Type B pancreatic cell (in vitro differentiated cells): Measurements from ENCODE around the gene SMIM13. TPM values are rescaled to one million over a fixed set of nuclear protein-coding genes. Genes with fewer than 3 reads are reported as not detected.

Experiments used
- DNase-seq: peaks from one replicate; pipeline ENCODE4 v3.0.0; 2021; ENCODE audit warnings: mixed read lengths; ENCODE audit not compliant: unreplicated experiment; ENCODE audit errors: extremely low spot score
- H3K27ac Mint-ChIP-seq: 2 replicates; pipeline ENCODE4 v1.8.0; 2021; ENCODE audit warnings: mild to moderate bottlenecking, mixed read lengths
- H3K27me3 Mint-ChIP-seq: 2 replicates; pipeline ENCODE4 v1.8.0; 2021; ENCODE audit warnings: mixed read lengths
- H3K36me3 Mint-ChIP-seq: 2 replicates; pipeline ENCODE4 v1.8.0; 2021; ENCODE audit warnings: mixed read lengths
- H3K4me1 Mint-ChIP-seq: one replicate; pipeline ENCODE4 v1.8.0; 2021; ENCODE audit warnings: mixed read lengths; ENCODE audit not compliant: unreplicated experiment
- H3K4me3 Mint-ChIP-seq: 2 replicates; pipeline ENCODE4 v1.8.0; 2021; ENCODE audit warnings: mild to moderate bottlenecking, mixed read lengths
- H3K9me3 Mint-ChIP-seq: 2 replicates; pipeline ENCODE4 v1.8.0; 2021; ENCODE audit warnings: mixed read lengths
- total RNA-seq: library from RNA; stranded (reverse); gene quantifications from 2 replicates; pipeline ENCODE4 v1.2.1, GENCODE V29; 2021; ENCODE audit warnings: low replicate concordance
- TF ChIP-seq, protein P1 (sequence below): fragments of 200-600 bp; sonication (generic); conservative IDR thresholded peaks from 2 replicates; pipeline ENCODE4 v1.5.0; 2021; ENCODE audit warnings: antibody characterized with exemption, mild to moderate bottlenecking

SMIM13 gene
- total RNA-seq, 1 donor from 2014 or later, result 13.9 TPM

DNA sequence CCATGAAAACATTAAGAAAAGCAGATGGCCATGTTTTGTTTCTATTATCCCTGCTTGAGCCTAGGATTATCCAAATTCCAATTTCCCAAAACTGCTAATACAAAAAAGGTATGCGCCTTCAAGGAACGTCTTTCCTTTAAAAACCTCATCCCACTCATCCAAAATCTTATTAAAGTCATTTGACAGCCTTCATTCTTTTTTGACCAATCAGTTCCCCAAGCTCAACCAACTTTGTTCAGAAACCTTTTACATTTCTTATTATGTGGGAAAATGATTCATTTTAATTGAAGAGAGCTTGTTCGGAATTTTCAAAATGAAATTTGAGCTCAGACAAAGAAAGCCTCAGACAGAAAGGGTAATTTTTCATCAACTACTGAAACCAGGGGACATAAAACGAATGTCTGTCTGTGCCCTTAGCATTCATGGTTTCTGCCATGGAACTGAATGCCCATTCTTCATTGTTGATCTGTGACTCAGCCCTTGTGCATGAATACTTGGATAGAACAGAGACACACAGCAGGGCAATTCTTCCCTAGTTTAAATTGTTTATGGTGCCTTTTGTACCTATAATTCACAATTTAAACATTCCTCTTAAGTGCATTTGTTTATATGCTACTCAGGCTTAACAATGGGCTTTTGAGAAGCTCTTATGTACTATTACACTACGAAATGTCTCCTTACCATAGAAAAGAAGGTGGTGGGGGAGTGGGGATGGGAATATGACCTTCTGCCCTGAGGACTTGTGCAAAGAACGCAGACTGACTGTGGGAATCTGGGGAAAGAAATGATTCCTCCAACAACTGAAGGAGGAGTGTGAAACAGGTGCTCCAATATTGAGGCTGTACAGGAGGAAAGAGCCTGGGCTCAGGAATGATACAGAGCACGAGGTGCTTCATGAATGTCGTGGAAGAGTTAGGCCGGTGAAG, 67.7 kb downstream of the SMIM13 start:
- Mint-ChIP-seq H3K27me3 (no peaks in the 10 kb centered on the region), H3K4me3 (no peak overlapping the region), H3K9me3 (no peaks in the 10 kb centered on the region), H3K36me3 (no peaks in the 10 kb centered on the region), H3K27ac (no peak overlapping the region), H3K4me1 (peaks cover 14% of the 10 kb centered on the region)
- DNase-seq, result peak; percentile 7
- TF ChIP-seq, protein P1, sequence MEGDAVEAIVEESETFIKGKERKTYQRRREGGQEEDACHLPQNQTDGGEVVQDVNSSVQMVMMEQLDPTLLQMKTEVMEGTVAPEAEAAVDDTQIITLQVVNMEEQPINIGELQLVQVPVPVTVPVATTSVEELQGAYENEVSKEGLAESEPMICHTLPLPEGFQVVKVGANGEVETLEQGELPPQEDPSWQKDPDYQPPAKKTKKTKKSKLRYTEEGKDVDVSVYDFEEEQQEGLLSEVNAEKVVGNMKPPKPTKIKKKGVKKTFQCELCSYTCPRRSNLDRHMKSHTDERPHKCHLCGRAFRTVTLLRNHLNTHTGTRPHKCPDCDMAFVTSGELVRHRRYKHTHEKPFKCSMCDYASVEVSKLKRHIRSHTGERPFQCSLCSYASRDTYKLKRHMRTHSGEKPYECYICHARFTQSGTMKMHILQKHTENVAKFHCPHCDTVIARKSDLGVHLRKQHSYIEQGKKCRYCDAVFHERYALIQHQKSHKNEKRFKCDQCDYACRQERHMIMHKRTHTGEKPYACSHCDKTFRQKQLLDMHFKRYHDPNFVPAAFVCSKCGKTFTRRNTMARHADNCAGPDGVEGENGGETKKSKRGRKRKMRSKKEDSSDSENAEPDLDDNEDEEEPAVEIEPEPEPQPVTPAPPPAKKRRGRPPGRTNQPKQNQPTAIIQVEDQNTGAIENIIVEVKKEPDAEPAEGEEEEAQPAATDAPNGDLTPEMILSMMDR, result no peak

DNA sequence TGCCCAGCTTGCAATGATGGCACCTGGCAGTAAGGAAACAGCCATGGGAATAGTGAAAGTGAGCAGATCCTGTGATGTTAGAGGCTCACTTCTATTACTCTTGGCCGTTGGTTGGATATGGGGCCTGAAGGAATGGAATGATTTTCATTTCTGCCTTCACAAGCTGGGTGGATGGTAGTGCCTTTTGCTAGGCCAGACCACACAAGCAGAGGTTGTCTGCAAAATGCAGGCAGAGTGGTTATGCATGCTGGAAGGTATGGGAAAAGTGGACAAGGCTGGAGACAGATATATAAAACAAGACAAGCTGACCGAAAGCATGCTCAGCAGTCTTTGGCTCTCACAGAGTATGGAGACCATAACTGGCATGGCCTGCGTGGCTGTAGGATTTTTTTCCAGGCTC, 68.6 kb downstream of the SMIM13 start:
- H3K36me3 Mint-ChIP-seq, result no peaks in the 10 kb centered on the region

DNA sequence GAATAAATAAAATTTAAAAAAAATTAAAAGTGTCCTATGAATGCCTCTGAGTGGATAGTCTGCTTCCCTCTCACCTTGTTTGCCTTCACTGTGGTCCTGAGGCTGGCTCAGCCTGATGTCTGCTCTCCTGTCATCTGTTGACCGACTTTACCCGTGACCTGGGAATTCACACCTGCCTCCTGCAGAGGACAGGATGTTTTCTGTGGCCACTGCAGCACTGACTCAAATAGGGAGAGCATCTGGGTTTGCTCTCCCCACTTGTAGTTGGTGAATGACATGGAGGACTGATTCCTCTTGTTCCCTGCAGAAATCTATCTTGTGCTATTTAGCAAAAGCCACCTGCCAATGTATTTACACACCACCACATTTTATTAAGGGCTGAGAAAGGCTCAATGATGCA, 70.3 kb downstream of the SMIM13 start:
- no peaks in the 10 kb centered on the region for H3K36me3 Mint-ChIP-seq
- peak; percentile 16 for DNase-seq
- H3K27ac Mint-ChIP-seq, result no peak overlapping the region
- H3K9me3 Mint-ChIP-seq, result no peaks in the 10 kb centered on the region
- peaks cover 14% of the 10 kb centered on the region for H3K4me1 Mint-ChIP-seq
- H3K27me3 Mint-ChIP-seq, result no peaks in the 10 kb centered on the region
- TF ChIP-seq, protein P1, result no peak
- no peak overlapping the region for H3K4me3 Mint-ChIP-seq

More for the DNA sequence above, 68.6 kb downstream of the SMIM13 start:
- H3K27me3 Mint-ChIP-seq, result no peaks in the 10 kb centered on the region
- DNase-seq, result no peak
- no peaks in the 10 kb centered on the region for H3K9me3 Mint-ChIP-seq
- H3K4me3 Mint-ChIP-seq, result no peak overlapping the region
- peaks cover 14% of the 10 kb centered on the region for H3K4me1 Mint-ChIP-seq
- no peak overlapping the region for H3K27ac Mint-ChIP-seq
- TF ChIP-seq, protein P1, result no peak

DNA sequence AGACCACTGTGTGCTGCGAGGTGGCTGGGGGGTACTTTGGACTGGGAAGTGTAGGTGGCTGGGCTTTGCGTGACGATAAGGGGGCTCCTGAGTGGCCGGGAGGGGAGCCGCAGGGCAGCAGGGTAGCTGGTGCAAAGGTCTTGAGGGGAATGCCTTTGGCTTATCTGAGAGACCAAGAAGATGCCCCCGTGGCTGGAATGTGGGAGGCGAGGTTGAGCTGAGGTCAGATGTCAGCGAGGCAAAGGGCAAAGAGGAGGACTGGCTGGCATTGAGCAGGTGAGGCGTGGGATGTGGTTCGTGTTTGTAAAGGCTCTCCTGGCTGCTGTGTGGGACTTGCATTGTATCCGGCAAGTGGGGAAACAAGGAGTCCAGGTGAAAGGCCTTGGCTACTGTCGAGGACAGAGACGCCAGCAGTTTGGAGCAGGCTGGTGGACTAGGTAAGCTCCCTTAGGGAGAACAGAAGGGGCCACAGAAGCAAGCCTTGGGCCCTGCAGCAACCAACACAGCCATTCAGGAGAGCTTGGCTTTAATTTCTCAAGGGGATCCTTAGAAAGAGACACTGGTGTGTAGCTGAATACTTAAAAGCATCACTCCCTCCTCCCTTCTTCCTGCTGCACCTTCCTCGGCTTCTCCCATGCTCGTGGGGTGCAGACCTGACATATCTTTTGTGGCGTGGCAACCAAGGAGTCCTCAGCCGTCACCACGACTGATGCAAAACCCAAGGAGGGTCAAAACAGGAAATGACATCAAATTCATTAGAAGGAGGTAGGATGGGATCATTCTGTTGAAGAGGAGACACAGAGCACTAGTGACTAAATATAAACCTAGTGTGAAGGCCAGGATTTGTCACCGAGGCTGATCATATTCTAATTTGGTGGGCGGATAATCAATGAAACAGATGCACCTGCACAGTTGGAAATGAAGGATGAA, 71.3 kb downstream of the SMIM13 start:
- Mint-ChIP-seq H3K27ac (no peak overlapping the region), H3K9me3 (no peaks in the 10 kb centered on the region), H3K27me3 (no peaks in the 10 kb centered on the region), H3K36me3 (peaks cover under 1% of the 10 kb centered on the region), H3K4me3 (no peak overlapping the region), H3K4me1 (peaks cover 14% of the 10 kb centered on the region)
- DNase-seq, result peak; percentile 37
- TF ChIP-seq, protein P1, result no peak

DNA sequence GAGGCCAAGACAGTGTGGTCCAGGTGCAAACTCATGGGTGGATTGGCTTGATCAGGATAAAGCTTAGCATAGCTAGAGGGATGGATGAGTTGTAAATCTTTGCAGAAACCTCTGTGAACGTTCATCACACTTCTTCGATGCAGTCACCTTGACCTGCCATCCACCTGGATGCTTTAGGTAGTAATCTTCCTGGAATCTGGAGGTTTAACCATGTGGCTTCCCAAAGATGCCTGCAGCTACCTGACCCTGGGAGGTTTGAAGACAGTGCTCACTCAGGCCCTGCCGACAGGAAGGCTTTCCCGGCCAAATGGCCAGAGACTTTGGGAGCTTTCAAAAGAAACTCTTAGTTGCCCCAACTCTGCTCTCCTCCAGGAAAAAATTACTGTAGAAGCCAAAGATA, 73.3 kb downstream of the SMIM13 start:
- no peaks in the 10 kb centered on the region for H3K27me3 Mint-ChIP-seq
- H3K36me3 Mint-ChIP-seq, result peaks cover 3% of the 10 kb centered on the region
- DNase-seq, result peak; percentile 18
- H3K9me3 Mint-ChIP-seq, result no peaks in the 10 kb centered on the region
- no peak overlapping the region for H3K4me3 Mint-ChIP-seq
- peaks cover 1% of the 10 kb centered on the region for H3K4me1 Mint-ChIP-seq
- no peak overlapping the region for H3K27ac Mint-ChIP-seq
- TF ChIP-seq, protein P1, result no peak
